HEK293 (cell line): ENCODE data around the gene SMIM7.
A peak's percentile ranks its signal among the peaks of the same experiment; 100 is the strongest.

Source experiments
- CTCF ChIA-PET: fragments of 350-600 bp; formaldehyde crosslinking; extraction: SDS; loops from one replicate; lab custom pipeline; 2021; ENCODE audit warnings: antibody characterized with exemption; lab: Yijun Ruan, JAX
- POLR2A ChIA-PET: fragments of 300-600 bp; formaldehyde crosslinking; extraction: SDS; loops from one replicate; lab custom pipeline; 2020; ENCODE audit warnings: antibody characterized with exemption, inconsistent platforms; lab: Yijun Ruan, JAX
- H3K27ac ChIP-seq: fragments of 200-500 bp; sonication (Bioruptor generic); 2 replicates; pipeline ENCODE4 v1.5.1; 2014; ENCODE audit warnings: low read depth, low read length, control low read depth, inconsistent platforms; ENCODE audit errors: extremely low read depth
- H3K36me3 ChIP-seq, 2 experiments: fragments of 200-500 bp in 1 of 2; sonication (Bioruptor generic) in 1 of 2; 1 replicate in 1 of 2; 2 replicates in 1 of 2; pipeline ENCODE4 v1.5.1; 2014 to 2017; ENCODE audit warnings: inconsistent platforms in 2 of 2, low read length in 2 of 2; ENCODE audit not compliant: control insufficient read depth in 2 of 2, insufficient read depth in 1 of 2
- H3K4me1 ChIP-seq: fragments of 200-500 bp; sonication (Bioruptor generic); 2 replicates; pipeline ENCODE4 v1.5.1; 2014; ENCODE audit warnings: mild to moderate bottlenecking, low read length, inconsistent platforms; ENCODE audit not compliant: control insufficient read depth, insufficient read depth
- H3K4me3 ChIP-seq: 2 replicates; pipeline ENCODE4 v1.5.1; 2011; ENCODE audit warnings: low read depth, mild to moderate bottlenecking, control low read depth, low read length, moderate library complexity
- H3K9me3 ChIP-seq: fragments of 200-500 bp; sonication (Bioruptor generic); 2 replicates; pipeline ENCODE4 v1.5.1; 2014; ENCODE audit warnings: low read depth, low read length, inconsistent platforms; ENCODE audit not compliant: control insufficient read depth, insufficient read depth
- BCL11A ChIP-seq: fragments of 450-650 bp; formaldehyde crosslinking; IDR thresholded peaks from 2 replicates; pipeline ENCODE4 v1.5.1; 2016; ENCODE audit warnings: low read depth, missing biosample characterization, missing genetic modification characterization
- GFI1B ChIP-seq: fragments of 450-650 bp; formaldehyde crosslinking; IDR thresholded peaks from 2 replicates; pipeline ENCODE4 v1.5.1; 2016; ENCODE audit warnings: missing biosample characterization, missing genetic modification characterization
- KLF7 ChIP-seq: fragments of 450-650 bp; formaldehyde crosslinking; IDR thresholded peaks from 2 replicates; pipeline ENCODE4 v1.5.1; 2016; ENCODE audit warnings: missing biosample characterization, missing genetic modification characterization, borderline replicate concordance
- MZF1 ChIP-seq: fragments of 450-650 bp; formaldehyde crosslinking; IDR thresholded peaks from 2 replicates; pipeline ENCODE4 v1.5.1; 2017; ENCODE audit warnings: missing biosample characterization, missing genetic modification characterization, borderline replicate concordance
- PRDM4 ChIP-seq: fragments of 450-650 bp; formaldehyde crosslinking; IDR thresholded peaks from 2 replicates; pipeline ENCODE4 v1.5.1; 2017; ENCODE audit warnings: missing biosample characterization, missing genetic modification characterization
- REST ChIP-seq: fragments of 450-650 bp; formaldehyde crosslinking; IDR thresholded peaks from 2 replicates; pipeline ENCODE4 v1.5.1; 2016; ENCODE audit warnings: missing biosample characterization, missing genetic modification characterization
- SCRT2 ChIP-seq: fragments of 450-650 bp; formaldehyde crosslinking; IDR thresholded peaks from 2 replicates; pipeline ENCODE4 v1.5.1; 2016; ENCODE audit warnings: missing biosample characterization, missing genetic modification characterization
- ZBTB44 ChIP-seq: fragments of 450-650 bp; IDR thresholded peaks from 2 replicates; pipeline ENCODE4 v1.5.1; 2018; ENCODE audit warnings: missing biosample characterization, mild to moderate bottlenecking, missing genetic modification characterization
- ZBTB48 ChIP-seq: fragments of 450-650 bp; formaldehyde crosslinking; IDR thresholded peaks from 2 replicates; pipeline ENCODE4 v1.5.1; 2016; ENCODE audit warnings: missing biosample characterization, missing genetic modification characterization
- ZNF157 ChIP-seq: fragments of 450-650 bp; formaldehyde crosslinking; IDR thresholded peaks from 2 replicates; pipeline ENCODE4 v1.5.1; 2016; ENCODE audit warnings: missing biosample characterization, missing genetic modification characterization
- ZNF169 ChIP-seq: fragments of 450-650 bp; formaldehyde crosslinking; IDR thresholded peaks from 2 replicates; pipeline ENCODE4 v1.5.1; 2016; ENCODE audit warnings: missing biosample characterization, missing genetic modification characterization
- ZNF404 ChIP-seq: fragments of 450-650 bp; formaldehyde crosslinking; IDR thresholded peaks from 2 replicates; pipeline ENCODE4 v1.5.1; 2017; ENCODE audit warnings: missing biosample characterization, missing genetic modification characterization
- ZNF449 ChIP-seq: fragments of 450-650 bp; formaldehyde crosslinking; IDR thresholded peaks from 2 replicates; pipeline ENCODE4 v1.5.1; 2017; ENCODE audit warnings: missing biosample characterization, mild to moderate bottlenecking, missing genetic modification characterization, moderate library complexity
- ZNF501 ChIP-seq: fragments of 450-650 bp; formaldehyde crosslinking; IDR thresholded peaks from 2 replicates; pipeline ENCODE4 v1.5.1; 2016; ENCODE audit warnings: missing biosample characterization, missing genetic modification characterization
- ZNF514 ChIP-seq: fragments of 450-650 bp; formaldehyde crosslinking; IDR thresholded peaks from 2 replicates; pipeline ENCODE4 v1.5.1; 2016; ENCODE audit warnings: missing biosample characterization, missing genetic modification characterization
- ZNF558 ChIP-seq: fragments of 450-650 bp; formaldehyde crosslinking; IDR thresholded peaks from 2 replicates; pipeline ENCODE4 v1.5.1; 2016; ENCODE audit warnings: missing biosample characterization, missing genetic modification characterization
- ZNF664 ChIP-seq: fragments of 450-650 bp; formaldehyde crosslinking; IDR thresholded peaks from 2 replicates; pipeline ENCODE4 v1.5.1; 2016; ENCODE audit warnings: missing biosample characterization, missing genetic modification characterization
- ZNF791 ChIP-seq: fragments of 450-650 bp; formaldehyde crosslinking; IDR thresholded peaks from 2 replicates; pipeline ENCODE4 v1.5.1; 2016; ENCODE audit warnings: missing biosample characterization, missing genetic modification characterization
- ZNF843 ChIP-seq: fragments of 450-650 bp; formaldehyde crosslinking; IDR thresholded peaks from 2 replicates; pipeline ENCODE4 v1.5.1; 2016; ENCODE audit warnings: missing biosample characterization, missing genetic modification characterization

The SMIM7 gene

GRCh38 chr19:16623066-16623465 is 36.9 kb downstream of the SMIM7 start:
- ChIA-PET POLR2A (no interaction called here), CTCF (interaction anchor here (0.9 kb wide), 1 partner anchor 11 kb away, joined by 3 read pairs; no protein-coding TSS in a partner anchor)
- Histone ChIP-seq H3K36me3 (peaks cover 0 to 25% of the 10 kb centered on the region in 2 experiments; a peak in 1 of 3 replicates), H3K4me1 (no peaks in the 10 kb centered on the region), H3K4me3 (no peak overlapping the region), H3K9me3 (no peaks in the 10 kb centered on the region), H3K27ac (no peak overlapping the region)
- TF ChIP-seq MZF1 (no peak), ZNF157 (tag by site-specific recombination) (no peak), ZNF558 (tag by site-specific recombination) (no peak), ZBTB48 (tag by site-specific recombination) (no peak), ZBTB44 (tag by site-specific recombination) (no peak), ZNF169 (tag by site-specific recombination) (no peak), ZNF449 (no peak), ZNF404 (tag by site-specific recombination) (no peak)

GRCh38 chr19:16621165-16621800 is 38.7 kb downstream of the SMIM7 start:
- H3K27ac ChIP-seq = no peak overlapping the region
- peaks cover 0 to 25% of the 10 kb centered on the region in 2 experiments; a peak in 1 of 3 replicates for H3K36me3 ChIP-seq
- H3K4me1 ChIP-seq = no peaks in the 10 kb centered on the region
- TF ChIP-seq ZNF843 (tag by site-specific recombination) = no peak
- TF ChIP-seq ZNF664 (tag by site-specific recombination) = peak; percentile 95
- ChIA-PET POLR2A (no interaction called here), CTCF (interaction anchor here (0.7 to 1.0 kb wide), 2 partner anchors 36 to 97 kb away, joined by 3 to 4 read pairs; no protein-coding TSS in a partner anchor)
- no peak overlapping the region for H3K4me3 ChIP-seq
- H3K9me3 ChIP-seq = no peaks in the 10 kb centered on the region

- no peak overlapping the region for H3K27ac ChIP-seq
- no peaks in the 10 kb centered on the region for H3K4me1 ChIP-seq
- no peak for TF ChIP-seq KLF7 (tag by site-specific recombination)
- peak; percentile 24; the same call in 1 of the 2 replicates for TF ChIP-seq SCRT2 (tag by site-specific recombination)
- POLR2A ChIA-PET = no interaction called here
- H3K4me3 ChIP-seq = no peak overlapping the region
- no peaks in the 10 kb centered on the region for H3K9me3 ChIP-seq
- peaks cover 0 to 23% of the 10 kb centered on the region in 2 experiments; a peak in 1 of 3 replicates for H3K36me3 ChIP-seq
- CTCF ChIA-PET = no interaction called here
Measured at GRCh38 chr19:16620584-16620983, 39.4 kb downstream of the SMIM7 start.

- ChIA-PET CTCF (no interaction called here), POLR2A (no interaction called here)
- H3K36me3 ChIP-seq = peaks cover 0 to 17% of the 10 kb centered on the region in 2 experiments; a peak in 1 of 3 replicates
- H3K27ac ChIP-seq = no peak overlapping the region
- no peak overlapping the region for H3K4me3 ChIP-seq
- no peaks in the 10 kb centered on the region for H3K4me1 ChIP-seq
- H3K9me3 ChIP-seq = no peaks in the 10 kb centered on the region
- TF ChIP-seq REST = no peak
- no peak for TF ChIP-seq PRDM4 (tag by site-specific recombination)
- no peak for TF ChIP-seq ZNF514
- no peak for TF ChIP-seq GFI1B (tag by site-specific recombination)
- no peak for TF ChIP-seq ZNF791 (tag by site-specific recombination)
- no peak for TF ChIP-seq BCL11A (tag by site-specific recombination)
- no peak for TF ChIP-seq ZNF501 (tag by site-specific recombination)
Measured at GRCh38 chr19:16620018-16620417, 39.9 kb downstream of the SMIM7 start.
